GM19035 (cell line): ENCODE data around the gene AGTPBP1.
"Not testable (repeated sequence)": the region's sequence is repeated elsewhere in the genome, so short reads cannot be mapped to it uniquely, and the experiment has no call there.

Experiments used
- ATAC-seq: cut with Tn5 transposase; IDR thresholded peaks from one replicate; pipeline ENCODE4 v1.9.1; 2021; ENCODE audit not compliant: unreplicated experiment

Gene AGTPBP1

GRCh38 chr9:85631809-85632208 is 109.9 kb downstream of the AGTPBP1 start:
- no peak for ATAC-seq

DNA sequence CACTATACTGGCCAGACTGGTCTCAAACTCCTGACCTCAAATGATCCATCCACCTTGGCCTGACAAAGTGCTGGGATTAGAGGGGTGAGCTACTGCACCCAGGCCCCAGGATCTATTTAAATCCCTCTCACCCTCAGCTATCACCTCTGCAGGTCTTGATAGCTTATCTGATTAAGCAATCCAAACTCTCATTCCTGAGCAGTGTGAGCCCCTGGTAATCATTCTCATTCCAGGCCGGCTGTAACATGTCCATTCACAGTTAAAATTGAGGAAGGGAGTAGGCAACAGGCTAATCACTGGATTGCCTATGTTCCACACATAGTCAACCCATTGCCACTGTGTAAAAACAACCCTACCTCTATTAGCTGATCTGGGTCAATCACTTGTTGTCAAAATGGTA is 111.1 kb downstream of the AGTPBP1 start:
- no peak for ATAC-seq

DNA sequence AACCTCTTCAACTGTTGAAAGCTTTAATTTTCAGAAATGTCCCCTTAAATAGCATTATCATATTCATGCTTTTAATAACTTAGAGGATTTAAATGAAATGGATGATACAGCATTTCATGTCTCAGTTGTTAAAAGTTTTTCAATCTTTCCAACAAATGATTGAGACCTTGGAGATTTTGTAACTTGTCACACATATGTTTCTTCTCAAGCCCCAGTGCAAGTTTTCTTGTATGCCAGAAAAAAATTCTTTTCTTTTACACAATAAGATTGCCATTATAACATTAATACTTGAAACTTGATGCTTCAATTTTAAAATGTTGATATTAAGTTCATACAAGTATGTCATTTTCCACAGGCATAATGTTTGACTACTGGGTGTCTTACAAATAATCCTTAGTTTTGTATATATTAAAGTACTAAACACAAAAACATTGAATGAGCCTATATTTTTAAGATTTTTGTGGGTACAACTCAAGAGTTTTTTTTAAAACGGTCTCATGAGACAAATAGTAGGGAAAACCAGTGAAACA is 124.5 kb downstream of the AGTPBP1 start:
- ATAC-seq = no peak

GRCh38 chr9:85615792-85616191 is 126.0 kb downstream of the AGTPBP1 start:
- ATAC-seq = no peak

DNA sequence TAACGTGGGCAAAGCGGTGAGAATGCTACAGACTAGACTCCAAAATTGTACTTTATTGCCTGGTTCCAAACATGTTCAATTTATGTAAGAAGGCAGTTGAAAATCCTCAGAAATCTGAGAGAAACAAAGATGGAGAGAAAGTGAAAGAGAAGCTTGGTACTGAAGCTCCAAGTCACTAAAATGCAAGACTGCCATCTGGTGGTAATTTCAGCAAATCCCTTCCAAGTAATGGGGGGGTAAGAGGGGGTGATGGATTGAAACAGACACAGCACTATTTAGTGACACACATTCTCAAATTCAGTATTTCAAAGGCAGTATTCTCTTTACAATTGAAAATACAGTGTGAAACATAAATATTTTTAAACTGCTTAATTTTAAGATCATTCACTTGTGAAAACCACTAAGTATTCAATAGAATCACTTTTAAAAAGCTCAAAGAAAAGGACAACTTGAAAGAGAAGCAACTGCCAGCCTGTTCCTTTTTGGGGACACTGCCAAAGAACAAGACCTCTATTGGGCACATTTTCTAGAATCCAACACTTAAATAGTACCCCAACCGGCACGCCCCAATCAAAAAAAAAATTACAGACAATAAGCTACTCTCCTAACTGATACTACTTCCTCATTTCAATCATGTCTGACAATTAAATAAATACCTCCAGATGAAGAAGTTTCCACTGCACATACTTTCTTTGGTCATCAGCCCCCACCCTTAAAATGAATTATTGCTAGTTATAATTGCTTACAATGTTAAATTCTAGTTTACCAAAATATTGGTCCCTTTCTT is 131.5 kb downstream of the AGTPBP1 start:
- ATAC-seq = peak; percentile 90

GRCh38 chr9:85605905-85606304 is 135.8 kb downstream of the AGTPBP1 start:
- ATAC-seq = no peak

DNA sequence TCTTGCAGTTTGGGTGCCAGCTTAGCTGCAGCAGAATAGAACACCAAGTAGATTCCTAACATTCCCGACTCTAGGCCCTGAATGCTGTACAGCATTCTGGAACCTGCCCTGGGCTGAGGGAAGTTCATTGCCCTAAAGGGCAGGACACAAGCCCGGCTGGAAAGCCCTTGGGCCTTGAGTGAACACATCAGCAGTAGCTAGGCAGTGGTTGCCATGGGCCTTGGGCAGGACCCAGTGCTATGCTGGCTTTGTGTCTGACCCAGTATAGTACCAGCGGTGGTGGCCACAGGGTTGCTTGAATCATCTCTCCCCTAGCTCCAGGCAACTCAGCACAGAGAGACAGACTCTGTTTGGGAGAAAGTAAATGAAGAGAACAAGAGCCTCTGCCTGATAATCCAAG is 137.8 kb downstream of the AGTPBP1 start:
- no peak for ATAC-seq

DNA sequence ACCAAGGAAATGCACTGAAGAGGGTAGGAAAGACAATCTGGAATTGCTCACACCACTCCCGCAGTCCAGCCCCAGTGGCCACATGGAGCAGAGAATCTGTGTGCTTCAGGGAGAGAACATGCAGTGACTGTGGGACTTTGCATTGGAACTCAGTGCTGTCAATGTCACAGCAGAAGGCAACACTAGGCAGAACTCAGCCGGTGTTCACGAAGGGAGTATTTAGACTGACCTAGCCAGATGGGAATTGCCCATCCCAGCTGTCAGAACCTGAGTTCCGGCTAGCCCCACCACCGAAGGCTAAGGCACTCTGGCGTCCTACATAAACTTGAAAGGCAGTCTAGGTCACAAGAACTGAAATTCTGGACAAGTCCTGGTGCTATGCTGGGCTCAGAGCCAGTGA is 139.0 kb downstream of the AGTPBP1 start:
- ATAC-seq = no peak

- no peak for ATAC-seq
Measured at GRCh38 chr9:85600675-85601263, 141.0 kb downstream of the AGTPBP1 start.

GRCh38 chr9:85599540-85600105 is 142.1 kb downstream of the AGTPBP1 start:
- no peak for ATAC-seq

DNA sequence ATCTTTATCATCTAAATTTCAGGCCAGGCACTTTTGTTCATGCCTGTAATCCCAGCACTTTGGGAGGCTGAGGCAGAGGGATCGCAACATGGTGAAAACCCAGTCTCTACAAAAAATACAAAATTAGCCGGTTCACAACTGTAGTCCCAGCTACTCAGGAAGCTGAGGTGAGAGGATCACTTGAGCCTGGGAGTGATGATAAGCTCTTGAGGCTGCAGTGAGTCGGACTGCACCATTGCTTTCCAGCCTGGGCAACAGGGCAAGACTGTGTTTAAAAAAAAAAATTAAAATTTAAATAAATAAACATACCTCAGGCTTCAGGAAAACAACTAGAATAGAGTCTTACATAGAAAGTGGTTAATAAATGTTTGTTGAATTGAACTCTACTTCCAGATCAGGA is 147.4 kb downstream of the AGTPBP1 start:
- no peak for ATAC-seq

- ATAC-seq = no peak
Measured at GRCh38 chr9:85586684-85587083, 155.1 kb downstream of the AGTPBP1 start.

DNA sequence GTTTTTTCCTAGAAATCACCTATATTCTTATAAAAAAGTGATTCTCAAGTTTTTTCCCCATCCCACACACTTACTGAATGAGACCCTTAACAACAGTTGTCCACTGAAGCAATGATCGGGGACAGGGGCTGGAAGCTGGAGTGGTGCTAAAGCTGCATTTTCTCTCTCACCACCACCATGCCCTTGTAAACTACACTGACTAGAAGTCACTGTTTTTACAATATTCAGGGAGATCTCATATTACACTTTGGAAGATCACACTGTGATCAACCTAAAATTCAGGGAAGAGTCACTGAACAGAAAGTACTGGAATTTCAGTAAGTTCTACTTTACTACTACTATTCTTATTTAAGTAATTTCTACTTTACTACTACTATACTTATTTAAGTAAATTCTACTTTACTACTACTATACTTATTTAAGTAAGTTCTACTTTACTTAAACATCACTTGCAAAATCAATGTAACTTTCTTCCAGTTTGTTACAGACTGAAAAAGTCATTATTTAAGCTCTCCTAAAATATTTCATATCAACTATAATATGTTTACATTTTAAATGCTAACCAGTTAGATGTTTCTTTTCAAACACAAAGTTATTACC is 164.3 kb downstream of the AGTPBP1 start:
- ATAC-seq = no peak

DNA sequence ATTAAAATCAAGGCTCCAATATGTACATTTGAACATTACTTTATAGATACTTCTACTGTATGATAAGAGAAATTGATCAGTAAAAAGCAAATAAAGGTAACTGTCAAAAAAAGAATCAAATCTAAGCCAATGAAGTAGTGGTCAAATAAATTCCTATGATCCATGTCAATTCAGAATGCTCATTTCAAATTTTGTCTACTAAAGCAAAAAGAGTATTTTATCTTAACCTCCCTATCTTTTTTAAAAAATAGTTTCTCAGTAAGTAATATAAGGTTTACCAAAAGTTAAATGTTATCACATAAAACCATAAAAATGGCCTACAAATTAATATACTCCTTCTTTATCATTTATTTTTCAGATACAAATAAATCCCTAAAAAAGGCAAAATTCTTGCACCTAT is 165.9 kb downstream of the AGTPBP1 start:
- ATAC-seq = no peak

- ATAC-seq = not testable (repeated sequence)
Measured at GRCh38 chr9:85573546-85573945, 168.2 kb downstream of the AGTPBP1 start.

GRCh38 chr9:85572917-85573316 is 168.8 kb downstream of the AGTPBP1 start:
- ATAC-seq = not testable (repeated sequence)

GRCh38 chr9:85569988-85570387 is 171.8 kb downstream of the AGTPBP1 start:
- ATAC-seq = no peak

- no peak for ATAC-seq
Measured at GRCh38 chr9:85559526-85559925, 182.2 kb downstream of the AGTPBP1 start.

DNA sequence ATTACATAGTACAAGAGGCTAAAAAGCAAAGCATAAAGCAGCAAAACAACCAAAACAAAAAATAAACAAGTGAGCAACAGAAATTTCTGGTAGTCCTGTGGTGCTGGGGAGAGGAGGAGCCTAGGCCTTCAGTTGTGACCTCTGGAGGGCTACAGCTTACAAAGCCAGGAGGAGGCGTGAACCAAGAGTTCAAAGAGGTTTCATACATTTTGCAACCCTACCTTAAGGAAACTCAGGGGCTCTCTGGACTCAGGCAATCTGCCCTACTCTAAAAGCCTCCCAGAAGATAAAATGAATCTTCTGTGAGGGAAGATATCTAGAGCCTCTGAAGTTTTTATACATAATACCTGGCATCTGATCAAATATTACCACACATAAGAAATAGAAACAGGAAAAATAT is 187.4 kb downstream of the AGTPBP1 start:
- ATAC-seq = no peak

DNA sequence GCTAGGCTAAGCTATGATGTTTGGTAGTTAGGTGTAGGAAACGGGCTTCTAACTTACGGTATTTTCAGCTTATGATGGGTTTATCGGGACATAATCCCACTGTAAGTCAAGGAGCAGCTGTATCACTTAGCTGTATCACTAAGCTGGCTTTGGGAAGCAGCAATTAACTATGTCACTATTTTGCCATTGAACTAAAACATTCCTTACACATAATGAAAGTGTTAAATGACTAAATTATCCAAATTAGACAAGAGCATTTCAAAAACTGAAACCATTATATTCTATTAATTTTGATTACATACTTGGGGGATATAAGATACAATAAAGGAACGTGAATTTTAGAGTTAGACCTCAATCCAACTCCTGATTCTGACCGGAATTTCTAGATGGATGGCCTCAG is 188.3 kb downstream of the AGTPBP1 start:
- peak; percentile 63 for ATAC-seq

- ATAC-seq = no peak
Measured at GRCh38 chr9:85547599-85547998, 194.2 kb downstream of the AGTPBP1 start.

- ATAC-seq = no peak
Measured at GRCh38 chr9:85543196-85543595, 198.6 kb downstream of the AGTPBP1 start.
